Activated naive CD4-positive, alpha-beta T cell treated with anti-CD3 and anti-CD28 coated beads, Interleukin-2, amount 50 U/mL, for 24 hours (primary cell): Measurements from ENCODE around the gene DENND2A.
"Not testable (repeated sequence)": the region's sequence is repeated elsewhere in the genome, so short reads cannot be mapped to it uniquely, and the experiment has no call there.

Experiments
- H3K27ac Mint-ChIP-seq: one replicate; pipeline ENCODE4 v1.8.0; 2021; ENCODE audit warnings: mild to moderate bottlenecking, mixed read lengths
- H3K27me3 Mint-ChIP-seq: one replicate; pipeline ENCODE4 v1.8.0; 2021; ENCODE audit warnings: mixed read lengths
- H3K36me3 Mint-ChIP-seq: one replicate; pipeline ENCODE4 v1.8.0; 2021; ENCODE audit warnings: mixed read lengths
- H3K4me1 Mint-ChIP-seq: one replicate; pipeline ENCODE4 v1.8.0; 2021; ENCODE audit warnings: mixed read lengths
- H3K4me3 Mint-ChIP-seq: one replicate; pipeline ENCODE4 v1.8.0; 2021; ENCODE audit warnings: mild to moderate bottlenecking, mixed read lengths
- H3K9me3 Mint-ChIP-seq: one replicate; pipeline ENCODE4 v1.8.0; 2021; ENCODE audit warnings: mixed read lengths

The DENND2A gene

DNA sequence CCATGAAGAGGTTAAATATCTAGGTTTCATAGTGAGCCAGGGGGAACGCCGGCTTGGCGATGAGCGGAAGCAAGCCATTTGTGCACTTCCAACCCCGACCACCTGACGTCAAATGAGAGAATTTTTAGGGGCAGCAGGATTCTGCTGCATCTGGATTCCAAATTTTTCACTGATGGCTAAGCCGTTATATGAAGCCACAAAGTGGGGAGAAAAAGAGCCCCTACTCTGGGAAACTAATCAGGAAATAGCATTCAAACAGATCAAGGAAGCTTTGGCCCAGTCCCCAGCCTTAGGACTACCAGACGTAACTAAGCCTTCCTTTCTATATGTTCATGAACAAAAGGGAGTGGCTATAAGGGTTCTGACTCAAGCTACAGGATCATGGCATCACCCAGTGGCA, 19.2 kb upstream of the DENND2A start:
- H3K4me1 Mint-ChIP-seq, result peaks cover 18% of the 10 kb centered on the region
- no peaks in the 10 kb centered on the region for H3K9me3 Mint-ChIP-seq
- peaks cover 3% of the 10 kb centered on the region for H3K36me3 Mint-ChIP-seq
- no peak overlapping the region for H3K27ac Mint-ChIP-seq
- no peaks in the 10 kb centered on the region for H3K27me3 Mint-ChIP-seq
- H3K4me3 Mint-ChIP-seq, result no peak overlapping the region

DNA sequence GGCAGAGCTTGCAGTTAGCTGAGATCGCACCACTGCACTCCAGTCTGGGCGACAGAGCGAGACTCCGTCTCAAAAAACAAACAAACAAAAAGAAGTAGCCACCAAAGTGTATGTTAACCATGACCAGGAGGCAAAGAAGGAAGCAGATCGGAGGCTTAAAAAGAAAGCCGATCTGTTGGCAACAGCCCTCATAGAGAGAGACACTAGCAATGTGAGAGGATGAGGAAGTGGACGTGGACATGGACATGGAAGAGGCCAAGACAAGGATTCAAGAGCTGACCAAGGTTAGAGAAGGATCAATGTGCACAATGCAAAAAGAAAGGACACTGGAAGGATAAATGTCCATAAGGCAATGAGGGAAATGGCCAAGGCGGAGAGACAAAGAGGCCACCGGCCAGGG, 17.3 kb upstream of the DENND2A start:
- no peaks in the 10 kb centered on the region for H3K9me3 Mint-ChIP-seq
- H3K4me3 Mint-ChIP-seq, result no peak overlapping the region
- no peaks in the 10 kb centered on the region for H3K36me3 Mint-ChIP-seq
- peaks cover 23% of the 10 kb centered on the region for H3K4me1 Mint-ChIP-seq
- H3K27me3 Mint-ChIP-seq, result no peaks in the 10 kb centered on the region
- no peak overlapping the region for H3K27ac Mint-ChIP-seq

GRCh38 chr7:140656548-140657515, 16.2 kb upstream of the DENND2A start:
- no peaks in the 10 kb centered on the region for H3K36me3 Mint-ChIP-seq
- peak overlapping the region; percentile 87 for H3K4me3 Mint-ChIP-seq
- no peaks in the 10 kb centered on the region for H3K9me3 Mint-ChIP-seq
- no peak overlapping the region for H3K27ac Mint-ChIP-seq
- no peaks in the 10 kb centered on the region for H3K27me3 Mint-ChIP-seq
- peaks cover 23% of the 10 kb centered on the region for H3K4me1 Mint-ChIP-seq

DNA sequence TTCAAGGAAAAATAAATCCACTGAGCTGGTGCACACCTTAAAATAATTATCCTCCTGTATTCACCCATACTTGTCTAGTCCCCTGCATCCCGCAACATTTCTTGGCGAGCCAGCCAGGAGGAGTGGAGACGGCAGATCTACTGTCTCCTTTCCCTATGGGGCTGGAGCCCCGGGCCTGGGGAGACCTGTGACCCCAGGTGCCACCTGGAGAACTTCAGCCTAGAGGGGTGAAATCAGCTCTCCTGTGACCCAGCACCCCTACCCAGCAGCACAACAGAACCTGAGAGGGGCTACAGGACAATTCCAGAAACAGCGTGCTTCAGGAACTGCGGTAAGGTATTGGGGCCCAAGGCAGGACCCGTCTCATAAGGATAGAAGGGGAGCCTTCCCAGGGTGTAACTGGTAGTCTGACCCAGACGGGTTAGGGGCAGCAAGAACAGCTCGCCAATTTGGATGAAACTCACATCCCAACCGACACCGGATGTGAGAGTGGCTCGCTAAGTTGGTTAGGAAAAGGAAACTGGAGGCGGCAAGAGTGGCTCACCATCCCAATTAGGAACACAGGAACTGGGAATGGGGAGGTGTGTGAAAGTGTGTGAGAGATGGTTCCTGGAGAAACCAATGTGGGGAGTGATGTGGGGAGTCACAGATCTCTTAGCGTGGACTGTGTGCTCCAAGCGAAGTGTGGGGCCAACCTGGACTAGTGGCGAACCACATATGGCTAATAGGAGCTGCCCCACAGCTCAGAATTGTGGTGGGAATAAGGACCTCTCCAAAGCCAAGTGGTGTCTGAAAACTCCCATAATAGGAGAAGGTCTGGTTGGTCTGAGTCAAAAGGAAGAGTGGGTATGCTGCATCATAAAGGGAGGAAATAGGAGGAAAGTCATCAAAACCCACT, 15.1 kb upstream of the DENND2A start:
- Mint-ChIP-seq H3K27me3 (no peaks in the 10 kb centered on the region), H3K27ac (peak overlapping the region; percentile 66), H3K4me3 (peak overlapping the region; percentile 87), H3K4me1 (peaks cover 23% of the 10 kb centered on the region), H3K36me3 (no peaks in the 10 kb centered on the region), H3K9me3 (no peaks in the 10 kb centered on the region)

DNA sequence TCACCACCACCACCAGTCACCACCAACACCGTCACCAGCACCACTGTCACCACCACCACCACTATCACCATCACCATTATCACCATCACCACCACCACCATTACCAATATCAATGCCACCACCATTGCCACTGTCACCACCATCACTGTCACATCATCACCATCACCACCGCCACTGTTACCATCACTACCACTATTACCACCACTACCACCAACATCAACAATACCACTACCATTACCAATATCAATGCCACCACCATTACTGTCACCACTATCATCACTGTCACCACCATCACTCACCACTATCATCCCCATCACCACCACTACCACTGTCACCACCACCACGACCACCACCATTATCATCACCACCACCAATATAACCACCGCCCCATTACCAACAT, 14.0 kb upstream of the DENND2A start:
- no peak overlapping the region for H3K27ac Mint-ChIP-seq
- H3K36me3 Mint-ChIP-seq, result no peaks in the 10 kb centered on the region
- no peaks in the 10 kb centered on the region for H3K27me3 Mint-ChIP-seq
- H3K9me3 Mint-ChIP-seq, result no peaks in the 10 kb centered on the region
- H3K4me1 Mint-ChIP-seq, result peaks cover 23% of the 10 kb centered on the region
- no peak overlapping the region for H3K4me3 Mint-ChIP-seq

DNA sequence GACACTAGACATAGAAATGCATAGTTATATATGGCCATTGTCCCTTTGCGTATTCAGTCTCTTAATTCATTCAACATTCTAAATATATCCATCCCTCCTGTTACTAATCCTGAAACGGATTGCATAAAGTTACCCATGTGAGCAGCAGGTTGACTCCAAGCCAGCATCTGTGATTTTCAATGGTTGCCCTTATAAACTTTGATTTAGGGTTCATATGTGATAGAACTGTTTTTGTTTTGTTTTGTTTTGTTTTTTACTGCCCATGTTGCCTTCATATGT, 13.4 kb upstream of the DENND2A start:
- Mint-ChIP-seq H3K27ac (no peak overlapping the region), H3K9me3 (no peaks in the 10 kb centered on the region), H3K4me1 (peaks cover 23% of the 10 kb centered on the region), H3K4me3 (no peak overlapping the region), H3K27me3 (no peaks in the 10 kb centered on the region), H3K36me3 (no peaks in the 10 kb centered on the region)

GRCh38 chr7:140653319-140654108, 12.9 kb upstream of the DENND2A start:
- H3K27me3 Mint-ChIP-seq, result no peaks in the 10 kb centered on the region
- H3K4me1 Mint-ChIP-seq, result peaks cover 23% of the 10 kb centered on the region
- H3K27ac Mint-ChIP-seq, result peak overlapping the region; percentile 33
- no peaks in the 10 kb centered on the region for H3K9me3 Mint-ChIP-seq
- H3K36me3 Mint-ChIP-seq, result no peaks in the 10 kb centered on the region
- no peak overlapping the region for H3K4me3 Mint-ChIP-seq

DNA sequence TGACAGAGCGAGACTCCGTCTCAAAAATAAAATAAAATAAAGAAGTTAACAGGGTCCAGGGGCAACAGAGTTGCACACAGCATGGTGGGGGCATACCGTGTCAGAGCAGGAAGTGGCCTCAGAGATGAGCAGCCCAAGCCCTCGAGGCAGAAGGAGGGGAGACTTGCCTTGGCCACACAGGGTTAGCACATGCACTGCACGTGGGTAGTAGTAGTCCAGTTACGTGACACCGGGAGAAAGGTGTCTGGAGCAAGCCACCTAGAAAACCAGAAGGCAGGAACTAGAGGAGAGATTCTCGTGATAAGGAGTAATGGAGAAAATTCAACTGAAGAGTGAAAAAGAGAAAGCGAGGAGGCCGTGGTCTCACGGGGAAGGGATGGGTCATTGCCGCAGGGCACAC, 9.8 kb upstream of the DENND2A start:
- H3K27me3 Mint-ChIP-seq, result no peaks in the 10 kb centered on the region
- H3K36me3 Mint-ChIP-seq, result no peaks in the 10 kb centered on the region
- no peak overlapping the region for H3K27ac Mint-ChIP-seq
- H3K9me3 Mint-ChIP-seq, result no peaks in the 10 kb centered on the region
- H3K4me1 Mint-ChIP-seq, result peaks cover 11% of the 10 kb centered on the region
- no peak overlapping the region for H3K4me3 Mint-ChIP-seq

- H3K27ac Mint-ChIP-seq, result no peak overlapping the region
- no peaks in the 10 kb centered on the region for H3K27me3 Mint-ChIP-seq
- H3K4me1 Mint-ChIP-seq, result peaks cover 11% of the 10 kb centered on the region
- H3K9me3 Mint-ChIP-seq, result no peaks in the 10 kb centered on the region
- no peak overlapping the region for H3K4me3 Mint-ChIP-seq
- no peaks in the 10 kb centered on the region for H3K36me3 Mint-ChIP-seq
Observed at GRCh38 chr7:140649556-140650205, 9.1 kb upstream of the DENND2A start.

- H3K4me3 Mint-ChIP-seq, result no peak overlapping the region
- no peaks in the 10 kb centered on the region for H3K9me3 Mint-ChIP-seq
- no peak overlapping the region for H3K27ac Mint-ChIP-seq
- H3K36me3 Mint-ChIP-seq, result no peaks in the 10 kb centered on the region
- H3K4me1 Mint-ChIP-seq, result peaks cover 5% of the 10 kb centered on the region
- peaks cover 6% of the 10 kb centered on the region for H3K27me3 Mint-ChIP-seq
Observed at GRCh38 chr7:140646931-140647647, 6.5 kb upstream of the DENND2A start.

DNA sequence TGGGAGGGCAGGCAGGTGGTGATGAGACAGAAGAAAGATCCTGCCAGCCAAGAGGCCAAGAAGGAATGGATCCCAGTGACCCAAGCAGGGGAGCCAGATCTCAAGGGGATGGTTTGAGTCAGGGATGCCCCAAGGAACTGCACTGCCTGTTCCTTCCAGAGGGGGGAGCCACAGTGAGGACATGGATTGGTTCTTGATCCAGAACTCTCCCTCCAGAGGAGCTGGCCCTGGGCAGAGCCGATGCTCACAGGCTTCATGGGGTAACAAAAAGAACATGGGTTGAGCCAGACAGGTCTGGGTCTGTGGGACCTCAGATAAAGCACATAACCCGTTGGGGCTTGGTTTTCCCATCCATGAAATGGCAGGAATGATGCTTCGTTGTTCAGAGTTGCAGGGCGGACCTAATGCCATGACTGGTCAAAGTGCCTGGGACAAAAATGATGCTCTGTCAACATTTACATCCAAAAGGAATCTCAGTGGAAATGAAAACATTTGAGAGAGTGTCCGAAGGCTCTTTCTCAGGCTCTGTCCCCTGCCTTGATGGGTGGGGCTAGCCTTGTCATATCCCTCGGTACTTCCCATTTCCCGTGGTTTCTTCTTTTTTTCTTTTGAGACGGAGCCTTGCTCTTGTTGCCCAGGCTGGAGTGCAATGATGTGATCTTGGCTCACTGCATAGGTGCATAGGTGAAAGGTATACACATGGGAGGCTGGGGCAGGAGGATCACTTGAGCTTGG, 4.7 kb upstream of the DENND2A start:
- no peak overlapping the region for H3K4me3 Mint-ChIP-seq
- peaks cover 13% of the 10 kb centered on the region for H3K4me1 Mint-ChIP-seq
- H3K9me3 Mint-ChIP-seq, result no peaks in the 10 kb centered on the region
- peaks cover 14% of the 10 kb centered on the region for H3K27me3 Mint-ChIP-seq
- H3K27ac Mint-ChIP-seq, result no peak overlapping the region
- no peaks in the 10 kb centered on the region for H3K36me3 Mint-ChIP-seq

GRCh38 chr7:140644761-140645160, 4.1 kb upstream of the DENND2A start:
- H3K27ac Mint-ChIP-seq, H3K9me3 Mint-ChIP-seq: not testable (repeated sequence)
- peaks cover 17% of the 10 kb centered on the region for H3K27me3 Mint-ChIP-seq

DNA sequence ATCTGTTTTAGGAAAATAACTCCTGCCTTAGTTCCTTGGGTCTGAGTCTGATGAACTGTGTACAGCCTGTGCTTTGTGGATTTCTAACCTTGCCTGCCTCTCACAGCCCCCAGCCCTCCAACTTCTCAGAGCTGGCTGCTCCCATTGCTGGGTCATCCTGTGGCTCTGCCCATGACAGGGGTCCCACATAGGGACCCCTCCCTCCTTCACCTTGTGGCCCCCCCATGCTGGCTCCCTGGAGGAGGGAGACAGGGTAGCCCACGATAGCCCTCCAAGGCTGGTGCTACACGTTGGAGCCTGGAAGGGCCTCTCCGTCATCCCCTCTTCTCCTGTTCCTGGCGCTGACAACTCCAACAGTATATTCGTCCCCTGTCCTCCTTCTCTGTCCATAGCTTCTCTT, 2.8 kb upstream of the DENND2A start:
- Mint-ChIP-seq H3K27me3 (peaks cover 26% of the 10 kb centered on the region), H3K9me3 (no peaks in the 10 kb centered on the region), H3K4me1 (peaks cover 23% of the 10 kb centered on the region), H3K36me3 (no peaks in the 10 kb centered on the region), H3K27ac (no peak overlapping the region), H3K4me3 (no peak overlapping the region)

More at GRCh38 chr7:140644761-140645160, 4.1 kb upstream of the DENND2A start:
- H3K4me3 Mint-ChIP-seq, H3K36me3 Mint-ChIP-seq: not testable (repeated sequence)
- peaks cover 16% of the 10 kb centered on the region for H3K4me1 Mint-ChIP-seq
